HCT116 (cell line): ENCODE results near the gene RPTOR. TPM values are rescaled to one million over a fixed set of nuclear protein-coding genes. Genes with fewer than 3 reads are reported as not detected.

ENCODE experiments used
- ATAC-seq: fragments of 200-7000 bp; cut with Tn5 transposase; 2 replicates; pipeline ENCODE4 v1.9.1; 2020; ENCODE audit warnings: mild to moderate bottlenecking, moderate library complexity
- BruUV-seq: library from RNA; stranded (reverse); fragments of 400-500 nt; replicated peaks from 2 replicates; lab custom pipeline; 2021; lab: Mats Ljungman, UMichigan
- CTCF ChIA-PET: fragments of 300-600 bp; sonication (Branson Sonifier 250); formaldehyde crosslinking; loops from one replicate; lab custom pipeline; 2021; ENCODE audit warnings: antibody characterized with exemption; lab: Charles Lee
- POLR2A ChIA-PET: fragments of 300-600, 350-600 bp; sonication (Branson Sonifier 250); formaldehyde crosslinking; loops from one replicate; lab custom pipeline; 2021; ENCODE audit warnings: antibody characterized with exemption; lab: Charles Lee
- RAD21 ChIA-PET, 2 experiments: fragments of 300-600 bp; sonication (Branson Sonifier 250); formaldehyde crosslinking; loops; one replicate each; lab custom pipeline; 2023; ENCODE audit warnings: low total read pairs in 2 of 2; ENCODE audit not compliant: uncharacterized antibody in 2 of 2, unreplicated experiment in 2 of 2, low non-redundant PET in 1 of 2; lab: Charles Lee
- DNase-seq: peaks from one replicate; pipeline ENCODE4 v3.0.0-alpha.2; 2010; ENCODE audit warnings: low read depth, low spot score
- H2AFZ ChIP-seq: fragments of 200-600 bp; shearing (Covaris generic), sonication (generic); 2 replicates; pipeline ENCODE4 v1.6.1; 2017; ENCODE audit warnings: low read depth, mixed run types, mixed read lengths, antibody characterized with exemption, low read length; ENCODE audit not compliant: poor library complexity, severe bottlenecking
- H3K27ac ChIP-seq: 2 replicates; pipeline ENCODE4 v1.5.1; 2012; ENCODE audit warnings: low read depth, low read length
- H3K27me3 ChIP-seq: fragments of 200-600 bp; sonication (generic); 2 replicates; pipeline ENCODE4 v1.6.1; 2016; ENCODE audit warnings: mixed run types, low read length, mixed read lengths; ENCODE audit not compliant: insufficient read depth
- H3K36me3 ChIP-seq, 2 experiments: fragments of 200-500 bp in 1 of 2; fragments of 200-600 bp in 1 of 2; sonication (Bioruptor generic) in 1 of 2; sonication (generic) in 1 of 2; 2 replicates each; pipeline versions ENCODE4 v1.5.1 to v1.6.1; 2014 to 2016; ENCODE audit warnings: low read length in 2 of 2, inconsistent platforms in 1 of 2, mixed read lengths in 1 of 2, mixed run types in 1 of 2; ENCODE audit not compliant: insufficient read depth in 2 of 2, control insufficient read depth in 1 of 2
- H3K4me1 ChIP-seq, 2 experiments: fragments of 200-600 bp in 1 of 2; sonication (generic) in 1 of 2; 2 replicates each; pipeline versions ENCODE4 v1.5.1 to v1.6.1; 2012 to 2017; ENCODE audit warnings: low read length in 2 of 2, inconsistent platforms in 1 of 2, mild to moderate bottlenecking in 1 of 2, mixed read lengths in 1 of 2, mixed run types in 1 of 2, moderate library complexity in 1 of 2; ENCODE audit not compliant: insufficient read depth in 2 of 2, control insufficient read depth in 1 of 2
- H3K4me2 ChIP-seq: fragments of 200-600 bp; sonication (generic); 2 replicates; pipeline ENCODE4 v1.6.1; 2017; ENCODE audit warnings: mixed run types, low read length, mixed read lengths
- H3K4me3 ChIP-seq, 2 experiments: fragments of 200-600 bp in 1 of 2; sonication (generic) in 1 of 2; replicated peaks in 1 of 2; 2 replicates each; pipeline ENCODE4 v1.5.1; 2011 to 2016; ENCODE audit warnings: low read length in 2 of 2, control low read depth in 1 of 2, low read depth in 1 of 2, mild to moderate bottlenecking in 1 of 2, mixed read lengths in 1 of 2, mixed run types in 1 of 2
- H3K79me2 ChIP-seq: fragments of 200-600 bp; sonication (generic); 2 replicates; pipeline ENCODE4 v1.6.1; 2017; ENCODE audit warnings: mild to moderate bottlenecking, mixed run types, low read length, moderate library complexity, mixed read lengths; ENCODE audit not compliant: insufficient read depth
- H3K9ac ChIP-seq: fragments of 200-600 bp; sonication (generic); 2 replicates; pipeline ENCODE4 v1.6.1; 2016; ENCODE audit warnings: low read length, mixed read lengths
- H3K9me2 ChIP-seq: fragments of 200-600 bp; sonication (generic), shearing (Covaris generic); 2 replicates; pipeline ENCODE4 v1.6.1; 2017; ENCODE audit warnings: mixed run types, mild to moderate bottlenecking, moderate library complexity; ENCODE audit not compliant: insufficient read depth
- H3K9me3 ChIP-seq, 2 experiments: fragments of 200-500 bp in 1 of 2; fragments of 200-600 bp in 1 of 2; sonication (Bioruptor generic) in 1 of 2; sonication (generic) in 1 of 2; 2 replicates each; pipeline ENCODE4 v1.6.1; 2014 to 2017; ENCODE audit warnings: low read length in 2 of 2, mixed read lengths in 2 of 2, inconsistent platforms in 1 of 2, low read depth in 1 of 2, mild to moderate bottlenecking in 1 of 2, mixed run types in 1 of 2, moderate library complexity in 1 of 2; ENCODE audit not compliant: control insufficient read depth in 1 of 2, insufficient read depth in 1 of 2
- H4K20me1 ChIP-seq: fragments of 200-600 bp; sonication (generic), shearing (Covaris generic); 2 replicates; pipeline ENCODE4 v1.6.1; 2017; ENCODE audit warnings: mixed run types, mild to moderate bottlenecking, moderate library complexity; ENCODE audit not compliant: insufficient read depth
- CEBPB ChIP-seq: IDR thresholded peaks from 2 replicates; pipeline ENCODE4 v1.6.1; 2012; ENCODE audit warnings: low read depth
- ELF1 ChIP-seq: IDR thresholded peaks from 2 replicates; pipeline ENCODE4 v1.6.1; 2012; ENCODE audit warnings: low read depth, borderline replicate concordance
- EZH2 ChIP-seq: fragments of 200-600 bp; sonication (generic); IDR thresholded peaks from 2 replicates; pipeline ENCODE4 v1.6.1; 2017; ENCODE audit warnings: antibody characterized with exemption, mixed run types
- FOSL1 ChIP-seq: IDR thresholded peaks from 2 replicates; pipeline ENCODE4 v1.6.1; 2012; ENCODE audit warnings: low read depth
- MAX ChIP-seq: IDR thresholded peaks from 2 replicates; pipeline ENCODE4 v1.6.1; 2012
- POLR2A ChIP-seq: IDR thresholded peaks from 2 replicates; pipeline ENCODE4 v1.7.0; 2011; ENCODE audit warnings: borderline replicate concordance; ENCODE audit not compliant: insufficient read depth, insufficient read length; ENCODE audit errors: extremely low read depth
- RAD21 ChIP-seq: IDR thresholded peaks from 2 replicates; pipeline ENCODE4 v1.6.1; 2012; ENCODE audit warnings: low read depth, mild to moderate bottlenecking
- SIN3A ChIP-seq: IDR thresholded peaks from 2 replicates; pipeline ENCODE4 v1.6.1; 2012; ENCODE audit warnings: low read depth
- SP1 ChIP-seq: IDR thresholded peaks from 2 replicates; pipeline ENCODE4 v1.6.1; 2012; ENCODE audit warnings: low read depth
- SRF ChIP-seq: IDR thresholded peaks from 2 replicates; pipeline ENCODE4 v1.6.1; 2012; ENCODE audit warnings: low read depth
- ZNF274 ChIP-seq: fragments of 200-500 bp; sonication (Bioruptor generic); IDR thresholded peaks from 2 replicates; pipeline ENCODE4 v1.6.1; 2014; ENCODE audit warnings: mild to moderate bottlenecking, low read depth, low read length, inconsistent platforms
- intact Hi-C: fragments of 100-400 bp; cut with micrococcal nuclease; formaldehyde crosslinking; loops from 2 replicates; pipeline ENCODE4 v1.10.0; 2022
- total RNA-seq: library from RNA; stranded (reverse); gene quantifications from one replicate; pipeline ENCODE4 v1.2.1, GENCODE V29; 2021; ENCODE audit not compliant: unreplicated experiment
- TF ChIP-seq, protein P1 (sequence below): IDR thresholded peaks from 2 replicates; pipeline ENCODE4 v1.6.1; 2012
- TF ChIP-seq, protein P2 (sequence below): IDR thresholded peaks from 2 replicates; pipeline ENCODE4 v1.6.1; 2012; ENCODE audit warnings: low read depth

RPTOR gene
- total RNA-seq, 1 experiment from 2014 or later, result 69.5 TPM

DNA sequence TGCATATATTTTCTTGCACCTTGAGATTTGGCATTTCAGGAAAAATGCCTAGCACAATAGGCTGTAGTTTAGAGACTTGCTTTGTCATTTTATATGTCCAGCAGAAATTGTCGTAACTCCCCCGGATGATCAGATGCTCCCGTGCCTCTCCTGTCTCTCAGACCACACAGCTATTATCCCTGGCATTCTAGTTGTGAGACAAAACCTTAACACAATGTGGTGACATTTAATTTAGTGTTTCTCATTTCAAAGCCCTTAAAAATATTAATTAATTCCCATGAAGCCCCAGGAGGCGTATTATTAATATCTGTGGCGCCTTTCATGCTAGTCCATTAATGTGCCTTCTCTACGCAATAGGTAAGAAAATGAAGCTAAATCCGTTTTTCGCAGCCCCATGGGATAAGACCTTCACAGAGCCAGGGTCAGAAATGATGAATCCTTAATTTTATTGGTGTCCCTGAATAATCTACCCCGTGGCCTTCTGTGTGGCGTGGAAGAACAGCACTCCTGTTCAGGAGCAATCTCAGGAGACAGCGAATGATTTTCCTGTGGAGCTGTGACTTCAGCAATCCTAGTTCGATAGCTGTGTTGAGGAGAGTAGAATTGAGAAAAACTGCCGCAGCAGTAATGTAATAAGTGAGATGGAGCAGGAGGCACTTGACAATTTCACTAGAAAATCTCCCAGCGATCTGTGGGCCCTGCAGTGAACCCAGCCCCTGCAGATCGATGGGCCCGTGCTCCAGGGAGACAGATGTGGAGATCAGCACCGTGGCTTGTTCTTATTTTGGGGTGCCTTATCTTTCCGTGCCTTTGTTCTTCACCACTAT, 157.9 kb downstream of the RPTOR start:
- no TSS peak for BruUV-seq
- Histone ChIP-seq H3K4me1 (no peaks in the 10 kb centered on the region), H3K9ac (no peak overlapping the region), H3K36me3 (no peaks in the 10 kb centered on the region), H3K27ac (no peak overlapping the region), H3K9me2 (no peaks in the 10 kb centered on the region), H3K4me2 (no peak overlapping the region), H3K9me3 (no peaks in the 10 kb centered on the region), H3K27me3 (no peaks in the 10 kb centered on the region), H2AFZ (no peak overlapping the region), H3K4me3 (no peak overlapping the region), H4K20me1 (no peaks in the 10 kb centered on the region; the same call in 1 of the 2 replicates), H3K79me2 (peaks cover 87% of the 10 kb centered on the region)
- RAD21 ChIA-PET, result no interaction called here
- no peak for TF ChIP-seq SIN3A
- no peak for TF ChIP-seq RAD21
- TF ChIP-seq, protein P1, sequence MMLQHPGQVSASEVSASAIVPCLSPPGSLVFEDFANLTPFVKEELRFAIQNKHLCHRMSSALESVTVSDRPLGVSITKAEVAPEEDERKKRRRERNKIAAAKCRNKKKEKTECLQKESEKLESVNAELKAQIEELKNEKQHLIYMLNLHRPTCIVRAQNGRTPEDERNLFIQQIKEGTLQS, result no peak
- no peak for TF ChIP-seq SRF
- TF ChIP-seq ZNF274, result no peak
- no peak for TF ChIP-seq POLR2A
- TF ChIP-seq, protein P2, sequence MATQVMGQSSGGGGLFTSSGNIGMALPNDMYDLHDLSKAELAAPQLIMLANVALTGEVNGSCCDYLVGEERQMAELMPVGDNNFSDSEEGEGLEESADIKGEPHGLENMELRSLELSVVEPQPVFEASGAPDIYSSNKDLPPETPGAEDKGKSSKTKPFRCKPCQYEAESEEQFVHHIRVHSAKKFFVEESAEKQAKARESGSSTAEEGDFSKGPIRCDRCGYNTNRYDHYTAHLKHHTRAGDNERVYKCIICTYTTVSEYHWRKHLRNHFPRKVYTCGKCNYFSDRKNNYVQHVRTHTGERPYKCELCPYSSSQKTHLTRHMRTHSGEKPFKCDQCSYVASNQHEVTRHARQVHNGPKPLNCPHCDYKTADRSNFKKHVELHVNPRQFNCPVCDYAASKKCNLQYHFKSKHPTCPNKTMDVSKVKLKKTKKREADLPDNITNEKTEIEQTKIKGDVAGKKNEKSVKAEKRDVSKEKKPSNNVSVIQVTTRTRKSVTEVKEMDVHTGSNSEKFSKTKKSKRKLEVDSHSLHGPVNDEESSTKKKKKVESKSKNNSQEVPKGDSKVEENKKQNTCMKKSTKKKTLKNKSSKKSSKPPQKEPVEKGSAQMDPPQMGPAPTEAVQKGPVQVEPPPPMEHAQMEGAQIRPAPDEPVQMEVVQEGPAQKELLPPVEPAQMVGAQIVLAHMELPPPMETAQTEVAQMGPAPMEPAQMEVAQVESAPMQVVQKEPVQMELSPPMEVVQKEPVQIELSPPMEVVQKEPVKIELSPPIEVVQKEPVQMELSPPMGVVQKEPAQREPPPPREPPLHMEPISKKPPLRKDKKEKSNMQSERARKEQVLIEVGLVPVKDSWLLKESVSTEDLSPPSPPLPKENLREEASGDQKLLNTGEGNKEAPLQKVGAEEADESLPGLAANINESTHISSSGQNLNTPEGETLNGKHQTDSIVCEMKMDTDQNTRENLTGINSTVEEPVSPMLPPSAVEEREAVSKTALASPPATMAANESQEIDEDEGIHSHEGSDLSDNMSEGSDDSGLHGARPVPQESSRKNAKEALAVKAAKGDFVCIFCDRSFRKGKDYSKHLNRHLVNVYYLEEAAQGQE, result no peak
- TF ChIP-seq SP1, result no peak
- no peak for TF ChIP-seq ELF1
- no peak for TF ChIP-seq MAX
- no peak for TF ChIP-seq FOSL1
- no peak for TF ChIP-seq EZH2
- no peak for TF ChIP-seq CEBPB
- no peak for DNase-seq
- intact Hi-C loops, result no loop called here
- POLR2A ChIA-PET, result interaction anchor here (1.0 kb wide), 1 partner anchor 15 kb away, joined by 3 read pairs; no protein-coding TSS in a partner anchor
- CTCF ChIA-PET, result no interaction called here
- ATAC-seq, result no peak
